A673 (cell line): Measurements from ENCODE around the gene TBX3.

ENCODE experiments used
- EZH2 ChIP-seq: fragments of 200-600 bp; sonication (generic); IDR thresholded peaks from 2 replicates; pipeline ENCODE4 v1.6.1; 2017; ENCODE audit warnings: borderline replicate concordance, low read depth, mild to moderate bottlenecking, mixed read lengths, antibody characterized with exemption, low read length; ENCODE audit not compliant: poor library complexity, severe bottlenecking
- TF ChIP-seq, protein P1 (sequence below): fragments of 300-800, 200-600 bp; sonication (generic); conservative IDR thresholded peaks from 2 replicates; pipeline ENCODE4 v1.5.1; 2017; ENCODE audit warnings: low read depth, mild to moderate bottlenecking, antibody characterized with exemption, low read length, moderate library complexity, mixed read lengths

DNA sequence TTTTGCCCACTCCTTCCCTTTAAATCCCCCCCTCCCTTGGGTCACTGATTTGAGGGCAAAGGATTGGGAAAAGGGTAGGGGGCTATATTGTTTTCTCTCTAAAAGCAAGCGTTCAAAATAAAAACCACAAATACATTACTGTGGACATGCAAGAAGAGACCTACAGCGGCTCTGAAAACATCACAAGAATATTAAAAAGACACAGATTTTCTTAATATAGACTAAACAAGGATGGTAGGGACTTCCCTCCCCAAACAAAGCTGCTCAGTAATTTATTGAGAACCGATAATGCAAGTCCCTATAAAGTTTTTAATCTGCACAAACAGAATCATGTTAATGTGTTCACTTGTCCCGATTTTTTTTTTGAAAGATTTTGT lies 12.9 kb downstream of the TBX3 start:
- TF ChIP-seq, protein P1, sequence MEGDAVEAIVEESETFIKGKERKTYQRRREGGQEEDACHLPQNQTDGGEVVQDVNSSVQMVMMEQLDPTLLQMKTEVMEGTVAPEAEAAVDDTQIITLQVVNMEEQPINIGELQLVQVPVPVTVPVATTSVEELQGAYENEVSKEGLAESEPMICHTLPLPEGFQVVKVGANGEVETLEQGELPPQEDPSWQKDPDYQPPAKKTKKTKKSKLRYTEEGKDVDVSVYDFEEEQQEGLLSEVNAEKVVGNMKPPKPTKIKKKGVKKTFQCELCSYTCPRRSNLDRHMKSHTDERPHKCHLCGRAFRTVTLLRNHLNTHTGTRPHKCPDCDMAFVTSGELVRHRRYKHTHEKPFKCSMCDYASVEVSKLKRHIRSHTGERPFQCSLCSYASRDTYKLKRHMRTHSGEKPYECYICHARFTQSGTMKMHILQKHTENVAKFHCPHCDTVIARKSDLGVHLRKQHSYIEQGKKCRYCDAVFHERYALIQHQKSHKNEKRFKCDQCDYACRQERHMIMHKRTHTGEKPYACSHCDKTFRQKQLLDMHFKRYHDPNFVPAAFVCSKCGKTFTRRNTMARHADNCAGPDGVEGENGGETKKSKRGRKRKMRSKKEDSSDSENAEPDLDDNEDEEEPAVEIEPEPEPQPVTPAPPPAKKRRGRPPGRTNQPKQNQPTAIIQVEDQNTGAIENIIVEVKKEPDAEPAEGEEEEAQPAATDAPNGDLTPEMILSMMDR, result no peak
- no peak for TF ChIP-seq EZH2
